ENCODE data around the gene SEMA4A.
"Not testable (repeated sequence)": the region's sequence is repeated elsewhere in the genome, so short reads cannot be mapped to it uniquely, and the experiment has no call there.

Gene SEMA4A

GRCh38 chr1:156121457-156121856 is 31.9 kb upstream of the SEMA4A start:
- no peak overlapping the region for H3K4me3 ChIP-seq (ENCODE audit: low read length)
- no peak for TF ChIP-seq CTCF (conservative IDR thresholded peaks at IDR 0.05; ENCODE audit: low read depth, low read length)

GRCh38 chr1:156122086-156122485 is 31.3 kb upstream of the SEMA4A start:
- TF ChIP-seq CTCF (conservative IDR thresholded peaks at IDR 0.05; ENCODE audit: low read depth, low read length): no peak
- no peak for DNase-seq (ENCODE audit: low read depth)
- H3K4me3 ChIP-seq (ENCODE audit: low read length): peak overlapping the region; percentile 31

More at GRCh38 chr1:156121457-156121856, 31.9 kb upstream of the SEMA4A start:
- no peak for DNase-seq (ENCODE audit: low read depth)

- TF ChIP-seq CTCF (conservative IDR thresholded peaks at IDR 0.05; ENCODE audit: low read depth, low read length): no peak
- DNase-seq (ENCODE audit: low read depth): no peak
- H3K4me3 ChIP-seq (ENCODE audit: low read length): peak overlapping the region; percentile 31
Measured at GRCh38 chr1:156122519-156123355, 30.6 kb upstream of the SEMA4A start.

GRCh38 chr1:156123356-156124196 is 29.8 kb upstream of the SEMA4A start:
- peak; percentile 94 for DNase-seq (ENCODE audit: low read depth)
- no peak overlapping the region for H3K4me3 ChIP-seq (ENCODE audit: low read length)
- no peak for TF ChIP-seq CTCF (conservative IDR thresholded peaks at IDR 0.05; ENCODE audit: low read depth, low read length)

- H3K4me3 ChIP-seq (ENCODE audit: low read length): no peak overlapping the region
- no peak for DNase-seq (ENCODE audit: low read depth)
- TF ChIP-seq CTCF (conservative IDR thresholded peaks at IDR 0.05; ENCODE audit: low read depth, low read length): no peak
Measured at GRCh38 chr1:156124557-156125483, 28.6 kb upstream of the SEMA4A start.

- H3K4me3 ChIP-seq (ENCODE audit: low read length); DNase-seq (ENCODE audit: low read depth): not testable (repeated sequence)
Measured at GRCh38 chr1:156125544-156125943, 27.8 kb upstream of the SEMA4A start.

All from retinal pigment epithelial cell (primary cell).